Upper lobe of right lung (tissue), 1 donor: ENCODE results near the gene ZNF33B. TPM values are rescaled to one million over a fixed set of nuclear protein-coding genes. Genes with fewer than 3 reads are reported as not detected.

Experiments used
- ATAC-seq: fragments of 200-7000 bp; cut with Tn5 transposase; one replicate; pipeline ENCODE4 v1.9.1; 2020; ENCODE audit warnings: mild to moderate bottlenecking, moderate library complexity
- DNase-seq: peaks from one replicate; pipeline ENCODE4 v3.0.0-alpha.2; 2020
- H3K27ac ChIP-seq: fragments of 200-600 bp; one replicate; pipeline ENCODE4 v1.8.0; 2022
- H3K27me3 ChIP-seq: fragments of 200-600 bp; one replicate; pipeline ENCODE4 v1.8.0; 2022; ENCODE audit warnings: mild to moderate bottlenecking
- H3K36me3 ChIP-seq: fragments of 200-600 bp; one replicate; pipeline ENCODE4 v1.8.0; 2022
- H3K4me1 ChIP-seq: fragments of 200-600 bp; one replicate; pipeline ENCODE4 v1.8.0; 2022
- H3K4me3 ChIP-seq: fragments of 200-600 bp; one replicate; pipeline ENCODE4 v1.8.0; 2022; ENCODE audit warnings: mild to moderate bottlenecking
- H3K9me3 ChIP-seq: fragments of 200-600 bp; one replicate; pipeline ENCODE4 v1.8.0; 2022
- CTCF ChIP-seq: fragments of 200-600 bp; IDR thresholded peaks from one replicate; pipeline ENCODE4 v1.8.0; 2022; ENCODE audit warnings: antibody characterized with exemption
- intact Hi-C: fragments of 100-400 bp; cut with DNase I; formaldehyde crosslinking; loops from one replicate; pipeline ENCODE4 v1.11.0; 2022
- total RNA-seq: library from RNA; stranded (reverse); fragmentation: NEBNext Ultra II Directional; extraction: Animal tissue kit (Norgen Biotek cat#: 25700); gene quantifications from one replicate; pipeline ENCODE4 v1.2.1, GENCODE V29; 2021
- donor health status: DM: no; HTN: yes; CAD: no; lungs with severe emphysema.

The ZNF33B gene
- total RNA-seq, 1 donor from 2014 or later, result 31.5 TPM

- no peak for TF ChIP-seq CTCF
- Histone ChIP-seq H3K36me3 (no peaks in the 10 kb centered on the region), H3K9me3 (no peaks in the 10 kb centered on the region), H3K27me3 (no peaks in the 10 kb centered on the region), H3K4me3 (no peak overlapping the region), H3K27ac (no peak overlapping the region), H3K4me1 (no peaks in the 10 kb centered on the region)
- DNase-seq, result no peak
- intact Hi-C loops, result no loop called here
- ATAC-seq, result no peak
These were observed 12.0 kb upstream of the ZNF33B start for GRCh38 chr10:42650374-42650773.

- intact Hi-C loops, result no loop called here
- H3K9me3 ChIP-seq, result no peaks in the 10 kb centered on the region
These were observed 10.1 kb upstream of the ZNF33B start for GRCh38 chr10:42648512-42648911.

GRCh38 chr10:42646687-42647640 lies 8.6 kb upstream of the ZNF33B start:
- Histone ChIP-seq H3K27me3 (no peaks in the 10 kb centered on the region), H3K9me3 (no peaks in the 10 kb centered on the region), H3K36me3 (no peaks in the 10 kb centered on the region), H3K4me3 (no peak overlapping the region), H3K27ac (no peak overlapping the region), H3K4me1 (no peaks in the 10 kb centered on the region)
- ATAC-seq, result peak; percentile 39
- no peak for TF ChIP-seq CTCF
- no peak for DNase-seq
- intact Hi-C loops, result no loop called here

More at GRCh38 chr10:42648512-42648911, 10.1 kb upstream of the ZNF33B start:
- no peaks in the 10 kb centered on the region for H3K36me3 ChIP-seq
- TF ChIP-seq CTCF, result no peak
- H3K27me3 ChIP-seq, result no peaks in the 10 kb centered on the region
- no peak overlapping the region for H3K27ac ChIP-seq
- ATAC-seq (no peak), DNase-seq (no peak)
- H3K4me3 ChIP-seq, result no peak overlapping the region
- no peaks in the 10 kb centered on the region for H3K4me1 ChIP-seq

GRCh38 chr10:42646214-42646613 lies 7.8 kb upstream of the ZNF33B start:
- H3K27ac ChIP-seq, result no peak overlapping the region
- H3K4me3 ChIP-seq, result no peak overlapping the region
- H3K9me3 ChIP-seq, result no peaks in the 10 kb centered on the region
- ATAC-seq (no peak), DNase-seq (no peak)
- TF ChIP-seq CTCF, result no peak
- intact Hi-C loops, result no loop called here
- no peaks in the 10 kb centered on the region for H3K36me3 ChIP-seq
- no peaks in the 10 kb centered on the region for H3K27me3 ChIP-seq
- H3K4me1 ChIP-seq, result no peaks in the 10 kb centered on the region

- Histone ChIP-seq H3K4me1 (no peaks in the 10 kb centered on the region), H3K4me3 (no peak overlapping the region), H3K9me3 (no peaks in the 10 kb centered on the region), H3K27ac (no peak overlapping the region), H3K27me3 (no peaks in the 10 kb centered on the region), H3K36me3 (no peaks in the 10 kb centered on the region)
- no peak for TF ChIP-seq CTCF
- no peak for DNase-seq
- intact Hi-C loops, result no loop called here
- no peak for ATAC-seq
These were observed 7.1 kb upstream of the ZNF33B start for GRCh38 chr10:42645516-42645915.
